ENCODE data around the gene HEMK1. TPM values are rescaled to one million over a fixed set of nuclear protein-coding genes. Genes with fewer than 3 reads are reported as not detected.

HEMK1 gene
- total RNA-seq (21.1 TPM), polyA plus RNA-seq (10 to 100 TPM; 18.5 to 24.9 (median 23.1) TPM)

DNA sequence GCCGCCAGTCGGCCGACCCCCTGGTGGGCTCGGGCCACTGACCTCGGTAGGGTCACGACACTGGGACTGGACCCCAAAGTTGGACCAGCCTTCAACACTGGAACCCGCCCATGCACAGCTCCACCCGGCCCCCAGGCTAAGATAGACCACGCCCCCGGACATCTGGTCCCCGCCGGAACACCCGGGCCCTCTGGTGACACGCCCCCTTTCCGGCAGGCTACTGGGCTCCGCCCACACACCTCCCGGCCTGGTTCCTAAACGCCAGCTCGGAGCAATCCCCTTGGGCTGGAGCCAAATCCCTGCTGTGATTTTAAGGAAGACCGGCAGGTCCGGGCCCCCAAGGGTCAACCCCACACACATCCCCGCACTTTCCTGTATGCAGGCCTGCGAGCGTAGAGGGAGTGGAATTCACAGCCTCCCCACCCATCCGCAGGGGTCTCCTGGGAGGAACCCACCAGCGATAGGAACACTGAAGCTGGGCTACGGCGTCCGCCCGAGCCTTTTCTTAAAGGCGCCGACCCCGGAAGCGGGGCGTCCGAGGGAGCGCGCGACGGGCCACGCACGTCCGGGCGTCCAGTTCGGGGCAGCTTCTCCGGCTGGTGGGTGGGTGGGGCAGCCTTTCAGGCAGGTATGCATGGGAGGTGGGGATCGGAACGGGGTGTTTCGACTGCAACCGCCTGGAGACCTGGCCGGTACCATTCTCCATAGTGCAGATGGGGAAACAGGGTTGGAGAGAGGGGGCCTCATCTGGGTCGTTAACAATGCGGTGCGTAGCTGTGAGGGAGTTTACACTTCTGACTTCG, at the start of gene HEMK1:
Gene HEMK1, plus strand, starts transcription at position 576 of the 803 bp plus-strand sequence. CDS start 1,583 bp downstream, outside the sequence.
- Histone ChIP-seq H3K27me3 (ENCODE audit: control insufficient read depth, insufficient read depth, low read length) (no peaks in the 10 kb centered on the region), H3K4me3 (ENCODE audit: low read depth, low read length) (peak within 1 kb of the TSS; percentile 75), H3K36me3 (ENCODE audit: control insufficient read depth, insufficient read depth, low read length) (no peaks in the 10 kb centered on the region), H3K9me3 (ENCODE audit: control insufficient read depth in 2 of 2, low read length in 2 of 2) (no peaks in the 10 kb centered on the region), H3K4me1 (ENCODE audit: control insufficient read depth, insufficient read depth, low read length, poor library complexity, severe bottlenecking) (peaks cover 74% of the 10 kb centered on the region), H3K27ac (ENCODE audit: insufficient read depth, low read length, poor library complexity, severe bottlenecking) (peak within 1 kb of the TSS; percentile 92)
- no peaks in the 10 kb centered on the region for H3K27me3 Mint-ChIP-seq
- H3K4me3 Mint-ChIP-seq: peak within 1 kb of the TSS; percentile 93 to 98 (median 98)
- no peaks in the 10 kb centered on the region for H3K9me3 Mint-ChIP-seq
- peak within 1 kb of the TSS; percentile 92 to 98 (median 95) for H3K27ac Mint-ChIP-seq
- H3K4me1 Mint-ChIP-seq: peaks cover 5 to 79% (median 57%) of the 10 kb centered on the region in 4 donors
- ATAC-seq (ENCODE audit: low read depth in 2 of 2) (peak; percentile 43 to 49), DNase-seq (peak; percentile 90 to 95 (median 91))
- H3K36me3 Mint-ChIP-seq: no peaks in the 10 kb centered on the region

DNA sequence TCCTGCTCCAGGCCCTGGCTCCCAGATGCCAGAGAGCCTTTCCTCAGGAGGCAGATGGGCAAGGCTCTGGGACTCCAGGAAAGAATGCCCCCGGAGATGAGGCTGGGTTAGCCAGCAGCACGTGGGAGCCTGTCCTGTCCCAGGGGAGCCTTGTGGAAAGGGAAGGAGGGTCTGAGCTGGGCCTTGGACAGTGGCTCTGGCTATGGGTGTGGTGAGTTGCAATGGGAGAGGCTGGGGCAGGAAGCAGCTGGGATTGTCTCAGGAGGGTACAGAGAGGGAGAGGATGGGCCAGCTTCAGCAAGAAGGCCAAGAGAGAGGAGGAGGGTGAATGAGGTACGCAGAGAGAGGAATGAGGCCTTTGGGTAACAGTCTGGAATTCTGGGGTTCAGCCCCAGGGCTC, 48.5 kb upstream of the HEMK1 start:
- Mint-ChIP-seq H3K4me1 (peaks cover 0 to 13% (median 3%) of the 10 kb centered on the region in 4 donors), H3K9me3 (no peaks in the 10 kb centered on the region), H3K36me3 (no peaks in the 10 kb centered on the region), H3K27ac (no peak overlapping the region), H3K4me3 (no peak overlapping the region), H3K27me3 (peaks cover 15% of the 10 kb centered on the region)
- H3K27me3 ChIP-seq (ENCODE audit: control insufficient read depth, insufficient read depth, low read length): no peaks in the 10 kb centered on the region
- H3K36me3 ChIP-seq (ENCODE audit: control insufficient read depth, insufficient read depth, low read length): no peaks in the 10 kb centered on the region
- ATAC-seq (ENCODE audit: low read depth in 2 of 2): no peak
- H3K4me1 ChIP-seq (ENCODE audit: control insufficient read depth, insufficient read depth, low read length, poor library complexity, severe bottlenecking): peaks cover under 1% of the 10 kb centered on the region
- no peak for DNase-seq
- no peak overlapping the region for H3K27ac ChIP-seq (ENCODE audit: insufficient read depth, low read length, poor library complexity, severe bottlenecking)
- no peaks in the 10 kb centered on the region for H3K9me3 ChIP-seq (ENCODE audit: control insufficient read depth in 2 of 2, low read length in 2 of 2)
- H3K4me3 ChIP-seq (ENCODE audit: low read depth, low read length): no peak overlapping the region

DNA sequence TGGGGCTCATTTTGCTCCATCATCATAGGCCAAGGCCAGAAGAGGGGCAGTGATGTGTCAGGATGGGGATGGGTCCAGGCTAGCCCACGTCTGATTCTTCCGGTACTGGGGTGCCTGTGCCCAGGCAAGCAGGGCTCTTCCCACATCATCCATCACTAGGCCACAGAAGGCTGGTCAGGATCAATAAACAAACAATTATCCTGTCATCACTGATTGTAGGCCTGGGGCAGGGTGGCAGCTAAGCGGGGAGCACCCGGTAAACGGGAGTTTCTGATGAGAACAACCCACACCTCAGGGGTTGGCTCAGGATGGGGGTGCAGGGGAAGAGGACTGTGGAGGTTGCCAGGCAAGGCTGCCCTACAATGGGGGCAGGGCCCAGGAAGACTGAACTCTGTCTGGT, 47.8 kb upstream of the HEMK1 start:
- Histone ChIP-seq H3K4me3 (ENCODE audit: low read depth, low read length) (no peak overlapping the region), H3K9me3 (ENCODE audit: control insufficient read depth in 2 of 2, low read length in 2 of 2) (no peaks in the 10 kb centered on the region), H3K27me3 (ENCODE audit: control insufficient read depth, insufficient read depth, low read length) (no peaks in the 10 kb centered on the region), H3K36me3 (ENCODE audit: control insufficient read depth, insufficient read depth, low read length) (no peaks in the 10 kb centered on the region), H3K4me1 (ENCODE audit: control insufficient read depth, insufficient read depth, low read length, poor library complexity, severe bottlenecking) (no peaks in the 10 kb centered on the region), H3K27ac (ENCODE audit: insufficient read depth, low read length, poor library complexity, severe bottlenecking) (no peak overlapping the region)
- Mint-ChIP-seq H3K27ac (no peak overlapping the region), H3K4me3 (no peak overlapping the region), H3K4me1 (peaks cover 0 to 9% (median 3%) of the 10 kb centered on the region in 4 donors), H3K36me3 (no peaks in the 10 kb centered on the region), H3K9me3 (no peaks in the 10 kb centered on the region), H3K27me3 (peaks cover 15% of the 10 kb centered on the region)
- ATAC-seq (ENCODE audit: low read depth in 2 of 2) (no peak), DNase-seq (no peak)

GRCh38 chr3:50523279-50523811, 46.0 kb upstream of the HEMK1 start:
- no peak overlapping the region for H3K4me3 Mint-ChIP-seq
- Histone ChIP-seq H3K4me3 (ENCODE audit: low read depth, low read length) (no peak overlapping the region), H3K4me1 (ENCODE audit: control insufficient read depth, insufficient read depth, low read length, poor library complexity, severe bottlenecking) (no peaks in the 10 kb centered on the region), H3K36me3 (ENCODE audit: control insufficient read depth, insufficient read depth, low read length) (no peaks in the 10 kb centered on the region), H3K9me3 (ENCODE audit: control insufficient read depth in 2 of 2, low read length in 2 of 2) (no peaks in the 10 kb centered on the region), H3K27ac (ENCODE audit: insufficient read depth, low read length, poor library complexity, severe bottlenecking) (no peak overlapping the region), H3K27me3 (ENCODE audit: control insufficient read depth, insufficient read depth, low read length) (no peaks in the 10 kb centered on the region)
- peaks cover 0 to 8% (median 3%) of the 10 kb centered on the region in 4 donors for H3K4me1 Mint-ChIP-seq
- no peaks in the 10 kb centered on the region for H3K9me3 Mint-ChIP-seq
- ATAC-seq (ENCODE audit: low read depth in 2 of 2) (no peak), DNase-seq (no peak)
- H3K36me3 Mint-ChIP-seq: no peaks in the 10 kb centered on the region
- peaks cover 15% of the 10 kb centered on the region for H3K27me3 Mint-ChIP-seq
- no peak overlapping the region for H3K27ac Mint-ChIP-seq

GRCh38 chr3:50524746-50525145, 44.6 kb upstream of the HEMK1 start:
- Histone ChIP-seq H3K27me3 (ENCODE audit: control insufficient read depth, insufficient read depth, low read length) (peaks cover 7% of the 10 kb centered on the region), H3K4me1 (ENCODE audit: control insufficient read depth, insufficient read depth, low read length, poor library complexity, severe bottlenecking) (no peaks in the 10 kb centered on the region), H3K36me3 (ENCODE audit: control insufficient read depth, insufficient read depth, low read length) (no peaks in the 10 kb centered on the region), H3K27ac (ENCODE audit: insufficient read depth, low read length, poor library complexity, severe bottlenecking) (no peak overlapping the region), H3K4me3 (ENCODE audit: low read depth, low read length) (no peak overlapping the region), H3K9me3 (ENCODE audit: control insufficient read depth in 2 of 2, low read length in 2 of 2) (no peaks in the 10 kb centered on the region)
- DNase-seq (no peak), ATAC-seq (ENCODE audit: low read depth in 2 of 2) (no peak)
- no peaks in the 10 kb centered on the region for H3K9me3 Mint-ChIP-seq
- H3K27ac Mint-ChIP-seq: no peak overlapping the region
- no peaks in the 10 kb centered on the region for H3K36me3 Mint-ChIP-seq
- H3K4me1 Mint-ChIP-seq: peaks cover 0 to under 1% (median 0%) of the 10 kb centered on the region in 4 donors
- no peak overlapping the region for H3K4me3 Mint-ChIP-seq
- H3K27me3 Mint-ChIP-seq: peaks cover 13% of the 10 kb centered on the region

- Mint-ChIP-seq H3K4me3 (no peak overlapping the region), H3K36me3 (no peaks in the 10 kb centered on the region), H3K27ac (no peak overlapping the region), H3K27me3 (peaks cover 16% of the 10 kb centered on the region), H3K9me3 (no peaks in the 10 kb centered on the region), H3K4me1 (no peaks in the 10 kb centered on the region)
- no peaks in the 10 kb centered on the region for H3K4me1 ChIP-seq (ENCODE audit: control insufficient read depth, insufficient read depth, low read length, poor library complexity, severe bottlenecking)
- no peak for DNase-seq
- no peaks in the 10 kb centered on the region for H3K9me3 ChIP-seq (ENCODE audit: control insufficient read depth in 2 of 2, low read length in 2 of 2)
- H3K4me3 ChIP-seq (ENCODE audit: low read depth, low read length): no peak overlapping the region
- no peak overlapping the region for H3K27ac ChIP-seq (ENCODE audit: insufficient read depth, low read length, poor library complexity, severe bottlenecking)
- H3K36me3 ChIP-seq (ENCODE audit: control insufficient read depth, insufficient read depth, low read length): no peaks in the 10 kb centered on the region
- no peak for ATAC-seq (ENCODE audit: low read depth in 2 of 2)
- H3K27me3 ChIP-seq (ENCODE audit: control insufficient read depth, insufficient read depth, low read length): peaks cover 7% of the 10 kb centered on the region
Observed at GRCh38 chr3:50525191-50525910, 44.0 kb upstream of the HEMK1 start.

GRCh38 chr3:50525987-50526386, 43.3 kb upstream of the HEMK1 start:
- Histone ChIP-seq H3K4me3 (ENCODE audit: low read depth, low read length) (no peak overlapping the region), H3K27me3 (ENCODE audit: control insufficient read depth, insufficient read depth, low read length) (peaks cover 10% of the 10 kb centered on the region), H3K4me1 (ENCODE audit: control insufficient read depth, insufficient read depth, low read length, poor library complexity, severe bottlenecking) (no peaks in the 10 kb centered on the region), H3K36me3 (ENCODE audit: control insufficient read depth, insufficient read depth, low read length) (no peaks in the 10 kb centered on the region), H3K9me3 (ENCODE audit: control insufficient read depth in 2 of 2, low read length in 2 of 2) (no peaks in the 10 kb centered on the region), H3K27ac (ENCODE audit: insufficient read depth, low read length, poor library complexity, severe bottlenecking) (no peak overlapping the region)
- ATAC-seq (ENCODE audit: low read depth in 2 of 2) (peak in 1 of 2 donors; percentile 54), DNase-seq (peak in 1 of 3 donors; percentile 45)
- no peak overlapping the region for H3K4me3 Mint-ChIP-seq
- no peaks in the 10 kb centered on the region for H3K4me1 Mint-ChIP-seq
- H3K36me3 Mint-ChIP-seq: no peaks in the 10 kb centered on the region
- no peaks in the 10 kb centered on the region for H3K9me3 Mint-ChIP-seq
- no peak overlapping the region for H3K27ac Mint-ChIP-seq
- H3K27me3 Mint-ChIP-seq: peaks cover 16% of the 10 kb centered on the region

Data from CD4-positive, CD25-positive, alpha-beta regulatory T cell (primary cell).